ENCODE measurements around the gene CCNQ.

CCNQ gene

GRCh38 chrX:153539171-153539978, 59.6 kb downstream of the CCNQ start:
- peak; percentile 47 for DNase-seq (ENCODE audit: low read depth)

GRCh38 chrX:153538424-153538823, 60.5 kb downstream of the CCNQ start:
- no peak for DNase-seq (ENCODE audit: low read depth)
